Neural cell (in vitro differentiated cells): ENCODE data around the gene CDK6. TPM values are rescaled to one million over a fixed set of nuclear protein-coding genes. Genes with fewer than 3 reads are reported as not detected.

Experiments
- H2AFZ ChIP-seq: fragments of 200-600, 300-800 bp; sonication (generic), shearing (Covaris generic); 2 replicates; pipeline ENCODE4 v1.6.0; 2014; ENCODE audit warnings: low read depth, mild to moderate bottlenecking, antibody characterized with exemption, low read length, moderate library complexity
- H3F3A ChIP-seq: fragments of 200-600 bp; shearing (Covaris generic); 2 replicates; pipeline ENCODE4 v1.6.1; 2016; ENCODE audit warnings: mild to moderate bottlenecking, moderate library complexity, mixed read lengths, antibody characterized with exemption, low read length; ENCODE audit not compliant: insufficient read depth, poor library complexity, severe bottlenecking
- H3K27ac ChIP-seq: fragments of 200-600, 300-800 bp; sonication (generic), shearing (Covaris generic); 2 replicates; pipeline ENCODE4 v1.5.1; 2014; ENCODE audit warnings: mild to moderate bottlenecking, low read length, moderate library complexity
- H3K27me3 ChIP-seq: fragments of 300-800, 200-600 bp; sonication (generic), shearing (Covaris generic); 2 replicates; pipeline ENCODE4 v1.6.0; 2014; ENCODE audit warnings: mild to moderate bottlenecking, low read depth, low read length, moderate library complexity; ENCODE audit not compliant: insufficient read depth
- H3K36me3 ChIP-seq: fragments of 300-800, 200-600 bp; sonication (generic), shearing (Covaris generic); 2 replicates; pipeline ENCODE4 v1.5.1; 2014; ENCODE audit warnings: mild to moderate bottlenecking, antibody characterized with exemption, low read length, moderate library complexity; ENCODE audit not compliant: insufficient read depth
- H3K4me2 ChIP-seq: fragments of 300-800, 200-600 bp; sonication (generic), shearing (Covaris generic); 2 replicates; pipeline ENCODE4 v1.6.0; 2014; ENCODE audit warnings: mild to moderate bottlenecking, low read length
- H3K4me3 ChIP-seq: fragments of 300-800, 200-600 bp; sonication (generic), shearing (Covaris generic); 2 replicates; pipeline ENCODE4 v1.5.1; 2014; ENCODE audit warnings: mild to moderate bottlenecking, low read length, moderate library complexity
- H3K79me2 ChIP-seq: fragments of 200-600 bp; shearing (Covaris generic); replicated peaks from 2 replicates; pipeline ENCODE4 v1.6.0; 2014; ENCODE audit warnings: mild to moderate bottlenecking, low read length, moderate library complexity; ENCODE audit not compliant: insufficient read depth
- H3K9ac ChIP-seq: fragments of 300-800, 200-600 bp; sonication (generic), shearing (Covaris generic); 2 replicates; pipeline ENCODE4 v1.6.1; 2016; ENCODE audit warnings: mild to moderate bottlenecking, low read length, mixed read lengths
- H3K9me2 ChIP-seq: fragments of 200-600 bp; shearing (Covaris generic); 2 replicates; pipeline ENCODE4 v1.6.1; 2016; ENCODE audit warnings: mild to moderate bottlenecking, low read length, mixed read lengths; ENCODE audit not compliant: insufficient read depth
- H3K9me3 ChIP-seq: fragments of 200-600, 300-800 bp; sonication (generic), shearing (Covaris generic); 2 replicates; pipeline ENCODE4 v1.6.1; 2016; ENCODE audit warnings: mild to moderate bottlenecking, mixed run types, low read length, moderate library complexity, mixed read lengths
- H4K20me1 ChIP-seq: fragments of 200-600 bp; shearing (Covaris generic); 2 replicates; pipeline ENCODE4 v1.6.1; 2016; ENCODE audit warnings: mild to moderate bottlenecking, mixed run types; ENCODE audit not compliant: insufficient read depth
- CTCF ChIP-seq: fragments of 450-650 bp; IDR thresholded peaks from 2 replicates; pipeline ENCODE4 v1.5.1; 2014; ENCODE audit warnings: antibody characterized with exemption, mild to moderate bottlenecking, moderate library complexity; ENCODE audit not compliant: poor library complexity, severe bottlenecking
- EP300 ChIP-seq: fragments of 450-650 bp; conservative IDR thresholded peaks from 2 replicates; pipeline ENCODE4 v1.6.1; 2014; ENCODE audit warnings: antibody characterized with exemption, mild to moderate bottlenecking, moderate library complexity; ENCODE audit not compliant: poor library complexity, severe bottlenecking
- EZH2 ChIP-seq: fragments of 200-600, 300-800 bp; shearing (Covaris generic), sonication (generic); IDR thresholded peaks from 2 replicates; pipeline ENCODE4 v1.6.1; 2014; ENCODE audit warnings: antibody characterized with exemption, low read length, borderline replicate concordance, mild to moderate bottlenecking; ENCODE audit not compliant: insufficient read depth, poor library complexity, severe bottlenecking
- MXI1 ChIP-seq: fragments of 450-650 bp; conservative IDR thresholded peaks from 2 replicates; pipeline ENCODE4 v1.6.1; 2014; ENCODE audit warnings: antibody characterized with exemption, mild to moderate bottlenecking; ENCODE audit not compliant: poor library complexity, severe bottlenecking
- POLR2AphosphoS5 ChIP-seq: IDR thresholded peaks from 2 replicates; pipeline ENCODE4 v1.6.1; 2012
- RAD21 ChIP-seq: fragments of 450-650 bp; conservative IDR thresholded peaks from 2 replicates; pipeline ENCODE4 v1.6.1; 2014; ENCODE audit warnings: antibody characterized with exemption, mild to moderate bottlenecking, moderate library complexity
- REST ChIP-seq: IDR thresholded peaks from 2 replicates; pipeline ENCODE4 v1.6.1; 2012; ENCODE audit warnings: borderline replicate concordance
- SMC3 ChIP-seq: fragments of 450-650 bp; conservative IDR thresholded peaks from 2 replicates; pipeline ENCODE4 v1.6.1; 2014; ENCODE audit warnings: antibody characterized with exemption, mild to moderate bottlenecking, moderate library complexity; ENCODE audit not compliant: poor library complexity
- TAF1 ChIP-seq: IDR thresholded peaks from 2 replicates; pipeline ENCODE4 v1.6.1; 2012; ENCODE audit warnings: low read depth
- polyA plus RNA-seq: library from polyadenylated mRNA; depleted of rRNA; stranded (reverse); fragments of >200 nt; gene quantifications from 2 replicates; pipeline ENCODE4 v1.2.3, GENCODE V29; 2014

CDK6 gene
- polyA plus RNA-seq, 1 donor from 2014 or later: 4.1 TPM

- Histone ChIP-seq H3K79me2 (no peaks in the 10 kb centered on the region), H2AFZ (no peak overlapping the region), H3K9ac (no peak overlapping the region), H3K36me3 (no peaks in the 10 kb centered on the region), H3K27ac (no peak overlapping the region), H3K9me2 (no peaks in the 10 kb centered on the region), H3K9me3 (no peaks in the 10 kb centered on the region), H4K20me1 (no peaks in the 10 kb centered on the region), H3F3A (no peaks in the 10 kb centered on the region), H3K27me3 (no peaks in the 10 kb centered on the region), H3K4me3 (no peak overlapping the region), H3K4me2 (no peak overlapping the region)
- TF ChIP-seq SMC3: no peak
- TF ChIP-seq MXI1: no peak
- TF ChIP-seq TAF1: no peak
- no peak for TF ChIP-seq POLR2AphosphoS5
- no peak for TF ChIP-seq EZH2
- no peak for TF ChIP-seq REST
- no peak for TF ChIP-seq EP300
- TF ChIP-seq CTCF: no peak
- TF ChIP-seq RAD21: no peak
Measured at GRCh38 chr7:92657391-92657790, 179.0 kb downstream of the CDK6 start.

- Histone ChIP-seq H3K9me2 (no peaks in the 10 kb centered on the region), H3K36me3 (no peaks in the 10 kb centered on the region), H3K9ac (no peak overlapping the region), H3K79me2 (no peaks in the 10 kb centered on the region), H4K20me1 (no peaks in the 10 kb centered on the region), H2AFZ (no peak overlapping the region), H3K27me3 (no peaks in the 10 kb centered on the region), H3K4me3 (no peak overlapping the region), H3K4me2 (no peak overlapping the region), H3F3A (no peaks in the 10 kb centered on the region), H3K27ac (no peak overlapping the region), H3K9me3 (no peaks in the 10 kb centered on the region)
- TF ChIP-seq POLR2AphosphoS5 (no peak), REST (no peak), RAD21 (no peak), SMC3 (no peak), MXI1 (no peak), TAF1 (no peak), EP300 (no peak), CTCF (no peak), EZH2 (no peak)
Measured at GRCh38 chr7:92656121-92656520, 180.3 kb downstream of the CDK6 start.
